GM19328 (cell line): ENCODE measurements around the gene FMN2.
"Not testable (repeated sequence)": the region's sequence is repeated elsewhere in the genome, so short reads cannot be mapped to it uniquely, and the experiment has no call there.

Experiments
- ATAC-seq: cut with Tn5 transposase; IDR thresholded peaks from one replicate; pipeline ENCODE4 v1.9.1; 2021; ENCODE audit warnings: mild to moderate bottlenecking, moderate library complexity; ENCODE audit not compliant: unreplicated experiment

Gene FMN2

DNA sequence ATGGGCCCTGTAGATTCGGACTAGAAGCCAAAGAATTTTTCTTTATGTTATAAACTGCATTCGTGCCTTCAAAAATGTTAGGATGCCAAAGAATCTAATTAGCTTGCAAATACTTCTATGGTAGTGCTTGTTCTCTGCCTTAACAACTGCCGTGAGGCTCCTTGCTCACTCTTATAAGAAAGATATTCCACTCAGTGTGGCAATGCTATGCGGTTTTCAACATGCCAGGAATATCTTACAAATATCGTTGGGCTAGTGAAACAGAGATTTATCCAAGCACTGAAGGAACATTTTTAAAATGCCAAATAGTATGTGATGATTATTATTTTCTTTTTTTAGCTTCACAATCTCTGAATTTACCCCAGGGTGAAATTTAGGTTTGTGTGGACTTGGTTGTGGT is 322.0 kb downstream of the FMN2 start:
- no peak for ATAC-seq

DNA sequence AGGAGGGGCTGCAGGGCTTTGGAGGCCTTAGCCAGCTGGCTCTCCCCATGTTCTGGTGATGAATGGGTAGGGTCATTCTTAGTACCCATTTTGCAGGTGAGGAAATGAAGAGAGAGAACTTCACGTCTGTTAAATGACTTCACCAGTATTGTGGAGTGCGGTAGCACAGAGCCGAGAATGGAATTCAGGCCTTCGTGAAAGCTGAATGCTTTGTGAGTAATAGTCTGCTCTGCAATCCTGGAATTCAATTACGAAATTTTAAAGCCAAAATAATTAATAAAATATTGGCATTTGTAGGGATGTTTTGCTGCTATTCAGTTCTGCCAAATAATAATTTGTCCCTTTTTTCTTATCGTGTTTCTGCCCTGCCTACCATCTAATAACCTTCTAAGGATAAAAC is 322.6 kb downstream of the FMN2 start:
- no peak for ATAC-seq

DNA sequence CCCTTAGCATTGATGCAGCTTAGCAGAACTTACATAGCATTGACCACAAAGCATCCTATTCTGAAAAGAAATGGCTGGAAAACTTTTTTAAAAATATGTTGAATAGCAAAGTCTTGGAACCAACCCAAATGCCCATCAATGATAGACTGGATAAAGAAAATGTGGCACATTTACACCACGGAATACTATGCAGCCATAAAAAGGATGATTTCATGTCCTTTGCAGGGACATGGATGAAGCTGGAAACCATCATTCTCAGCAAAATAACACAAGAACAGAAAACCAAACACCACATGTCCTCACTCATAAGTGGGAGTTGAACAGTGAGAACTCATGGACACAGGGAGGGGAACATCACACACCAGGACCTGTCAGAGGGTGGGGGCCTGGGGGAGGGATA is 323.3 kb downstream of the FMN2 start:
- not testable (repeated sequence) for ATAC-seq

DNA sequence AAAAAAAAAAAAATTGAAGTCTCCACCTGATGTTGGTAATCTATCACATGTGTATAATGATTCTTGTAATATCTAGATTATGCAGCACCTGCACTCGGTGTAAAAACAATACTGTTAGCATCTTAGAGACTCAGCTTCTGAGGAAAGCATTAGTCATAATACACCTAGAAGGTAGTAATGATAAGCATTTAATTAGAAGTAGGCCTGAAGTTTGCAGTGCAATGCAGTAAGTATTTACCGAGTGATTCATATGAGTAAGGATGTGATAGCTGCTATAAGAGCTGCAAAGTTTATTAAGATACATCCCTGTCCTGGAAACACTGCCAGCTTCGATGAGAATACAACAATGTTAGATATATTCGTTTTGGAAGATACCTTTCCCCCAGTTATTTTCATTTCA is 323.8 kb downstream of the FMN2 start:
- no peak for ATAC-seq

DNA sequence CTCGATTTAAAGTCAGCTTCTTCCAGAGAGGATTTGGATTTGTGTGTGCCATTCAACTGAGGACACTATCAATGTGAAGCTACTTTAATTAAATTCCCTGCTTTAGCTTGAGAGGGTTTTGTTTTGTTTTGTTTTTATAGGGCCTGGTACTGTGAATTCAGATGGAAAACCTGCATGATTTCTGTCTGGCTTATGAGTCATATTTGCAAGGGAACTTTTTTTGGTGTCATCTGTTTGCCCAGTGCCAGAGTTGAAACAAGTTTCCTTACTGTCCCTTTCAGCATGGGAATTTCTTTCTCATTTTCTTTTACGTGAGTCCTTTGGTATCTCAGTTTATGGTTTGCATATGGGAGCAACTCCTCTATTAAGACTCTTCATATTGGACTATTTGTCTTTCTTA is 325.6 kb downstream of the FMN2 start:
- no peak for ATAC-seq

DNA sequence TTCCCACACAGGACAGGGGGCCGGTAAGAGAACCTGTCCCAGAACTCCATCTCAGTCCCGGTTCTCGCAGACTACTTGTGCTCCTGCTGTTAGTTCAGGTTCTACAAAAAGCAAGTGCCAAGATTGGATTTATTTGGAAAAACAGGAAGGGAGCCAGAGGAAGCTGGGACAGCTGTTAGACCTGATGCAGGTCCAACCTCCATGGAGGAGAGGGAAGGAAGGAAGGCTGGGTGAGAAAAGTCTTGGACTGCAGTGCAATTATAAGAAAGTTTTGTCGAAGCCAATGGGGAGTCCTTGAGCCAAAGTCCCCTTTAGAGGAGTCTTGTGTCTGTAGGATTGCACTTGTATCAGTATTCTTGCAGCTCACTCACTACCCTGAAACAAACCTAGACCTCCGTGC is 329.1 kb downstream of the FMN2 start:
- ATAC-seq = no peak

DNA sequence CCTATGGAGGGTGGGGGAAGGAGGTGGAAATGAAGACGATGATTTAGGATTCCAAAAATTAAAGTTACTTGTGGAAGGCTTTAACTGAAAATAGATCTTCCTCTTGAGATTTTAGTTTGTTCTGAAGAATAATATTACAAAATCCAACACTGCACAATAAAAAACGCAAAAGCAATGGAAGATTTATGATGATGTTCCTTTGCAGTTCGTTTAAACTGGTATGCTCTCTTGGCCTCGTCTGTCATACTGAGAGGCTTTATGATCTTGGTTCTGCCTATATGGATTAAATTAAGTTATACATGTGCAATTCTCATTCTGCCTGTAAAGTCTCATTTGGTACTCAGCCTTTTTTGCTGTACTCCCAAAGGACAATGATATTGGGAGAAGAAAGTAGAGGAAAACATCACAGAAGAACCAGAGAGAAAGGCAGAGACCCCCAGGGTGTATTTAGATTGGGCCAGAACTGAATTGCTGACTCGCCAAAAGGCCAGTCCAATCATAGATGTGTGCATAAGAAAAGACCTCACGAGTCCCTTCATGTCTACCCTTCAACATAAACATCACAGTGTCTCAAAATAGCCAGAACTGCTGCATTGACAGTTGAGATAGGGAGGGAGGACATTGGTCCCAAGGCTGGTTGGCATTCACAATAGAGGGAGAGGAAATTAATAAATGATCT is 331.7 kb downstream of the FMN2 start:
- ATAC-seq = no peak

DNA sequence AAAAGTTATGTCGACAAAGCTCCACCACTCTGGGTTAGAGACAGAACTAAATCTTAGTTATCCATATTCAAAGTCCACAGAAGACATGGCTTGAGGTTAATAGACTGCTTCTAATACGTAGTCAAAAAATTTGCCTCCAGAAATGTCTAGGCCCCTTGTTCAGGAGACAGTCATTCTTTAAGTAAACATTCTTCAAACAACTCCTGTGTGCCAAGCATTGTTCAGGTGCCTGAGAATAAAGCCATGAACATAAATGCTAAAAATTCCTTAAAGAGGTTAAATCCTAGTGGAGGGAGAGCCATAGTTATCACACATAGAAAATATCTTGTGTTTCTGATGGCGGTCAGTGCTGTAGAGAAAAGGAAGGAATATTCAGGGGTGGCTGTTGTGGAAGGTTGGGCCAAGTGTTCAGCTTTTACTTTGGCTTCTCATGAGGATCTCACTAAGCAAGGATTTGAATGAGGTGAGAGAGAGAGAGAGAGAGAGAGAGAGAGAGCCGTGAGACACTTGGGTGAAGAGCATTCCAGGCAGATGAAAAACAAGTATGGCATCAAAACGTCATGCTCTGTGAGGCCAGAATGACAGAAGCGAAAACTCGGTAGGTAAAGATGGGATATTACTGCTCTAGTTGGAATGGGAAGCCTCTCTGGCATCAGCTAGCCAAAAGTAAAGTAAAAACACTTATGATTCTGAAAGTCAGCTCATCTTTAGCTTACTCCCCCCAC is 333.2 kb downstream of the FMN2 start:
- ATAC-seq = no peak

DNA sequence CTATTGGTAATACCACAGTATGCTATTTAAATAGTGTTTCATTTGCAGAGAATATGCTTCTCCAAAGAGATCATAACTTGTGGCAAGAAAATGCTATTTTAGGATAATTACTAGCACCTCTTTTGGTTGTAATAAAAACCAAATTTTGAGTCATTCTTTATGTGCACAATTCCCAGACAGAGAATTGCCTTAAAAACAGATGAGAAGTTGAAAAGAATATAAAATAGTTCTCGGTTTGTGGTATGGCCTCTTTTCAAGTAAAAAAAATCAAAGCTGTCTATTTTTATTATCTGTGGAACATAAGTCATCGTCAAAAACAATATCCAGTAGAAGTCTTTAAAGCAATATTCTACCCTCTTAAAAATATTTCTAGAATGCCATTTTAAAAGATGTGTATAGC is 334.4 kb downstream of the FMN2 start:
- ATAC-seq = no peak

DNA sequence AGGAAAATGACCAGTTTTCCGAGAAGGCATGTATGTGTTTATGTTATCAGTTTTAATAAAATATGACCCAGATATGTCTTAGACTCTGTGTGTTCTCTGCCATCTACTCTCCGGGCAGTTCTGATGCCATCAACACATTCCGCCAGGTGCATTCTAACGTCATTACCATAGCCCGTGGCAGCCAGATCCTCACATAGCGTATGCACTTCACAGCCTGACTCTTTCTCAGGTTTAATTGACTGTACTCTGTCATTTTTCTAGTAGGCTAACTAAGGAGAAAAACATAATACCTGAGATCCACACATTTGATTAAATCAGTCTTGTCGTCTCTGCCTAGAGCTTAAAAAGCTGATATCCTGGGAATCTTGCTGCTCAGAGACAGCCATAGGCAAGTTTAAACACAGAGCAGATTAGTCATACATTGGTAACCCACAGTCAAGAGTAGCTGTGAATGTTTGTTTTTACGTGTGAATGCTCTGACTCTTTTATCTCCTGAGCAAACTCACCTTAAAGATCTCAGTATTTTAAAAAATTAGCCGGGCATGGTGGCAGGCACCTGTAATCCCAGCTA is 344.4 kb downstream of the FMN2 start:
- no peak for ATAC-seq

DNA sequence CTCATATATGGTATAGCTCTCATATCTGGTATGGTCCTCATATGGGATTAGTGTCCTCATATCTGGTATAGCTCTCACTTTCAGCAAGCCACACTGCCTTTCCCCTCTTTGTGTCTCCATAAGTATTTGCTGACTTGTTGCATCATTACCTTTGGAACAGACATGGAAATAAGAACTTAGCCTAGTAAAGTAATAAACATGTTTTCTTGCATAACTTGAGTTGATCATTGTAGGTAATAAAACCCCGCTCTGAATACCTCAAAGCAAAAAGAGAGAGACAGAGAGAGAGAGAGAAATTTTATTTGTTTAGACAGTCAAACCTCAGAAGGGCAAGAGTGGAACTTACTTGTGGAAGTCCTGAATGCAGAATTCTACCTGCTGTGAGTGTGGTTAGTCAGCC is 350.0 kb downstream of the FMN2 start:
- no peak for ATAC-seq

DNA sequence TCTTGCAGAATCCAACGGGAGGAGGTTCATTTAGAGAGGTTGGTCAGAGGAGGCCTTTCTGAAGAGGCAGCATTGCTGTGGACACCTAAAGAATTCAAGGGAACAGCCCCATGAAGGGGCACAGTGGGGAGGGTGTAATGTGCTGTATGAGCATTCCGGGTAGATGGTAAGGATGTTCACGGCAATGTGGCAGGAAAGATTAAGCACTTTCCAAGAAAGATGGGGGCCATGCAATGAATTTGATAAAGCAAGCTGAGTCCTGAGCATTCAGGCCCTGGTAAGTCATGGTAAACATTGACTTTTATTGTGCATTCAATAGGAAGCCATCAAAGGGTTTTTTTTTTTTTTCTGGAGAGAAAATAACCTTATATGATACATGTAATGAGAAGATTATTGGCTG is 353.7 kb downstream of the FMN2 start:
- ATAC-seq = no peak

DNA sequence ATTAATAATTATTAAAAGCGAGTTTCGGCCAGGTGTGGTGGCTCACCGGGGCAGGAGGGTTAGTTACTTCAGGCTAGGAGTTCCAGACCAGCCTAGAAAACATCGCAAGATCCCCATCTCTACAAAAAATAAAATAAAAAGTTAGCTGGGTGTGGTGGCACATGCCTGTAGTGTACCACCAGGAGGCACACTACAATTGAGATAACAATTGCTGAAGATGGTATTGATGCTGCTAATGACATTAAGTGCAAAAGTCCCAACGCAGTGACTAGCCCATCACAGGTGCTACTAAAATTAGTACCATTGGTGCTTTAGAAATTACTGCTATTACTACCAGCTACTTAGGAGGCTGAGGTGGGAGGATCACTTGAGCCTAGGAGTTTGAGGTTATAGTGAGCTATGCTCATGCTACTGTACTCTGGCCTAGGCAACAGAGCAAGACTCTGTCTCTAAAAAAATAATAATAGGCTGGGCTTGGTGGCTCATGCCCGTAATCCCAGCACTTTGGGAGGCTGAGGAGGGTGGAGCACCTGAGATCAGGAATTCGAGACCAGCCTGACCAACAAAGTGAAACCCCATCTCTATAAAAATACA is 363.6 kb downstream of the FMN2 start:
- ATAC-seq = no peak

DNA sequence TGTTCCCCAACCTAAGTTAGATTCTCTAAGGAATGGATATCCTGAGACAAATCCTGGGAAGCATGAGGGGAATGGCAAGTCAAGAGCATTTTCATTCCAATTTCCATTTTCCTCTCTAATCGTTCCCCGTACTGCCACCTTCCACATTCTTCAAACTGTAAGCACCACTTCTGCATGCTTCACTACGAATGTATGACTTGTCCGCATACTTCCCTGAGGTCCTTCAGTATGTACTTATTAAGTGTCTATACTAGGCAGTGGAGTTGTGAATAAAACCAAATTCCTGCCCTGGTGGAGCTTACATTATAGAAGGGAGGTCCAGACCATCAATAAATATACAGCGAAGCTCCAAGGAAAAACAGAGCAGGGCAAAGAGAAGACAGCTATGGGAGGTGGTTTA is 365.5 kb downstream of the FMN2 start:
- no peak for ATAC-seq

DNA sequence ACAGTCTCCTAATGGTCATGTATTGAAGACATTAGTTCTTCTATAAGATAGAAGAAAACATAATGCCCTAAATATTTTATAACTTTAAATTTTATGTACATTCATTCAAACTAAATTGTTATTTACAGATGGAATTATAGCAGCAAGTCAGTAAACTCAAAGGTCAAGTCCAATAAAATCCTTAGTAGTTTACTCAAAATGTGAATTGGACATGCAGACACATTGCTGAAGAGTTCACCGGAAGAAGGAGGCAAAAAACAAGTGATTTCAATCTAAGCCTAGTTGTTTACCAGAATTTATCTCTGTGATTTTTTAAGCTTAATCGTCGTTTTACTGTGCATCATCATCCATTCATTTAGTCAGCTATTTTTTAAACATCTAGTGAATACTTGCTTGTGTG is 370.6 kb downstream of the FMN2 start:
- ATAC-seq = no peak

DNA sequence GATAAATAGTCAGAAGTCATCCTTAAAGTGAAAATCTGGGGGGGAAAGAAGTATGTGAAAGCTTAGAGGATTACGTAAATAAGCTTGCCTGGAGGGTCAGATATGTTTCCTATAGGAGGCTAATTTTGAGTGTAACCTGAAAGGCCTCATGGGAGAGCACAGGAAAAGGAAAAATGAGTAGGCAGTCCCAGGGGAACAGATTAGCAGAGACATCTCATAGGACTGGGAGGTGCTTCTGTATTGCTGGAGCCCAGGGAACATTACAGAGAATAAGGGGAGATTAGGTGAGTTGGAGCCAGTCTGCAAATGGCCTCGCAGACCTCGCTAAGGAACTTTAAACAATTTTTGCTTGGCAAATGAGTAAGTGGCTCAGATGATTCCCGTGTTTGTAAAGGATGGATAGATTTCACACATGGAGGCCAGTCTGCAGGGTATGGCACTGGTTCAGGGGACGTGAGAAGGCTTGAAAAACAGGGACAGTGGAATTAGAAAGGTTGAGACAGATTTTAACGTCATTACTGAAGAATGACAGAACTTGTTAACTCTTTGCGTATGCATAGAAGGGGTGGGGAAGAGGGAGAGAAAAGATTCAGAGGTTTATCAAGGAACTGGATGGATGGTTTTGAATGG is 371.2 kb downstream of the FMN2 start:
- ATAC-seq = no peak

DNA sequence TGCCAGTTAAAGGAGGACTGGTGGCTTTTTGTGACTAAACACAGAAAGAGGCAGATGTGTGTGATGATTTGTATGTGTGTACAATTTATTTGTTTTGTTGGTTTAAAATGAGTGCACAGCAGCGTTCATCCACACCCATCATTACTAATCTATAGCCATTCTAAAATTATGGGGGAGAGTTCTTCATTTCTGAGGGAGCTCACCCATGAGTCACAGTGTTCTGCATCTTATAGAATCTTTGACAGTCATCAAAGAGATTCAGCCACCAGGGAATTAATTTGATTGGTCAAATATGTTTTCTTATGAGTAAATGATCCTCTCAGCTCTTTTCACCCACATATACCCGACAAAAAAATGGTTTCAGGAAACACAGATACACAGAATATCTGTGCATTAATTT is 372.4 kb downstream of the FMN2 start:
- ATAC-seq = no peak

DNA sequence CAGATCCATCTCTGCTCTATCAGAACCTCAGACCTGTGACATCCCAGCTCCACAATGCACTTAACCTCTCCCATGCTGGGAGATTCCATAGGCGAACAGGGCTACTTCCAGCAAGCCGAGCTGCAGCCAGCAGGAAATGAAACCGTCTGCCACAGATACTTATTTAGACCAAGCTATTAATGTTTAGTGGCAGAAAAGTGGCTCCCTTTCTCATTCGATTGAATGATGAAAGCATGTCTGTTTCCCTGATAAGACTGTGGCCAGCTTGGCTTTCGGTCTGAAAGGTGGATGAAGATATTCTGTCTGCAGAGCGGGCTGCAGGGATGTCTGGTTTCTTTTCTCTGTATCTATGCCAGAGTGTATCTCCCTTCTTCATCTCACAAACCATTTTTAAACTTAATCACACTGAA is 373.9 kb downstream of the FMN2 start:
- ATAC-seq = no peak

DNA sequence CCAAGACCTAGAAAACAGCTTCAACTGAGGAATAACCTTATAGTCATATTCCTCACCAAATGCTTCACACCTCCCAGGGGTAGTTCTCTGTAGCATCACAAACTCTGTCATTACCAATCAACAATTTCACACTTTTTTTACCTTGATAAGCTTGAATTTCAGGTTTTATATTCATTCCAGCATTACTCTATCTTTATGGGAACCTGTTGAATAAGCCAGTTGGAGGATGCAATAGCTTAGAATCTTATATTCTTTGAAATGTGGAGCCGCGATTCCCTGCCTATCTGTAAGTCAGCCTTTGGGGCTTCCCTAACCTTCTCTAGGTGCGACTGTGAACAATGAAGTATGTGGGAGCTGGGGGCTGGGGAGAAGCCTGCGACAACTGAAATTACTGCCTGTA is 374.8 kb downstream of the FMN2 start:
- ATAC-seq = no peak

DNA sequence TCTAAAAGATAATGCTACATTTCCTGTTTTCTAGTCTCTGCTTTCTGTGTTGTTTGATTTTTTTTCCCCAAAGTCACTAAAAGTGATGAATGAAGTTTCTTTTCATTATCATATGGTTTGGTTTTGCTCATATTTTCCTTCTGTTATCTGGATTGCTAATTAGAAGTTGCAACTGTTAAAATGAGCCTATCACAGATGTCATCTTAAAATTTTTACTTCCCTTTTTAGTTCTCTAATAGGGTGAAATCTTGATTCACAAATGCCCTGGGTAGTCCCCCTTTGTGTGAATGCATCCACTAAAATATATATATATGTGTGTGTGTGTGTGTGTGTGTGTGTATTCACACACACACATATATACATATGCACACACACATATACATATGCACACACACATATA is 376.2 kb downstream of the FMN2 start:
- no peak for ATAC-seq

DNA sequence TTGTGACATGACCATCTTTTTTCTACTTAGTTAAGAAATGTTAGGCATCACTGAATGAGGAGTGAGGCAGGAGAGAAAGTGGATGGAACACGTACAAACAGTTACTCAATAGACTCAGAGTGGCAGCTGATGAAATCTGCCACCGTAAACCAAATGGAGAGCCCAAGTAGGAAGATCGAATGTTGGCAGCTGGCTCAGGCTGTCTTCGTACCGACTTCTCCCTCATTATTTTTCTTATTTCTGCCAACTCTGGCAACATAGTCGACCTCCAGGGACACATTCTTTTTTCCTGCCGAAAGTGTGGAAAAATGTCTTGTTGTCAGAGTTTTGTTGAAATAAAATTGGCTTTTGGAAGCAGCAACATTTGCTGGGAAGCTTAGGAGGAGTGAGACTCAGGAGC is 377.0 kb downstream of the FMN2 start:
- no peak for ATAC-seq

DNA sequence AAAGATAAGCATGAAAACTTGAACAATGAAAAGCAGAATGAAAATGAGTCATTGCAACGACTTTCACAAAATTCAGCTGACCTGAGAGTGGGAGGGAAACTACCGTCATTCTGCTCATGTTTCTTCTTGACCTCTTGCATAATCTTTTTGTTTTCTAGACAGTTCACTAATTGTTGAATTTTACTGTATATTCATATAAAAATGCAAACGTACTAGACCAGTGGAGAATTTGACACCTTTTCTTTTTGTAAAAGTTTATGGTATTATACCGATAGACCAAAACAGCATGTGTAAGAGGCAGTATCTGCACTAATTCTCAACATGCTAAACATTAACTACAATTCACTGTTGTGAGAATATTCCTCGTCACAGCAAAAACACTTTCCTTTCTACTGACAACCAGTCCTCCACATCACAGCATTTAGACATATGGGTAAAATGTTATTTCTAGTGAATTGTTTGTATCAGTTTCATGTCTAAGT is 382.5 kb downstream of the FMN2 start:
- ATAC-seq = no peak
